Liver (tissue), 9 donors: ENCODE measurements around the gene PHF11. TPM values are rescaled to one million over a fixed set of nuclear protein-coding genes. Genes with fewer than 3 reads are reported as not detected.

Experiments used
- DNase-seq: peaks from one replicate; pipeline ENCODE4 v3.0.0-alpha.2; 2017; ENCODE audit warnings: low spot score
- H3K27ac ChIP-seq, 2 donors: one replicate each; pipeline ENCODE4 v1.7.0; 2013; ENCODE audit warnings: inconsistent platforms in 2 of 2, low read length in 2 of 2, control low read depth in 1 of 2, low read depth in 1 of 2, mild to moderate bottlenecking in 1 of 2
- H3K27me3 ChIP-seq, 4 donors: one replicate each; pipeline versions ENCODE4 v1.6.1 to v1.7.0; 2013; ENCODE audit warnings: low read length in 3 of 4, inconsistent platforms in 1 of 4, mild to moderate bottlenecking in 1 of 4, moderate library complexity in 1 of 4; ENCODE audit not compliant: control insufficient read depth in 4 of 4, insufficient read depth in 4 of 4
- H3K36me3 ChIP-seq, 4 donors: one replicate each; pipeline versions ENCODE4 v1.6.1 to v1.7.0; 2013; ENCODE audit warnings: low read length in 3 of 4, mild to moderate bottlenecking in 3 of 4, low read depth in 1 of 4, moderate library complexity in 1 of 4; ENCODE audit not compliant: control insufficient read depth in 4 of 4, insufficient read depth in 3 of 4
- H3K4me1 ChIP-seq, 4 donors: one replicate each; pipeline versions ENCODE4 v1.6.1 to v1.7.0; 2013; ENCODE audit warnings: low read length in 3 of 4, mild to moderate bottlenecking in 3 of 4, moderate library complexity in 1 of 4; ENCODE audit not compliant: control insufficient read depth in 4 of 4, insufficient read depth in 4 of 4
- H3K4me3 ChIP-seq, 3 donors: one replicate each; pipeline versions ENCODE4 v1.6.1 to v1.7.0; 2013; ENCODE audit warnings: low read length in 3 of 3, control low read depth in 1 of 3, low read depth in 1 of 3, mild to moderate bottlenecking in 1 of 3
- H3K9ac ChIP-seq, 2 donors: one replicate each; pipeline ENCODE4 v1.7.0; 2013; ENCODE audit warnings: low read length in 2 of 2, mild to moderate bottlenecking in 2 of 2, moderate library complexity in 2 of 2, control low read depth in 1 of 2, low read depth in 1 of 2
- H3K9me3 ChIP-seq, 4 donors: one replicate each; pipeline versions ENCODE4 v1.6.1 to v1.7.0; 2013; ENCODE audit warnings: low read length in 3 of 4; ENCODE audit not compliant: control insufficient read depth in 4 of 4
- EGR1 ChIP-seq, 2 donors: IDR thresholded peaks; 2 replicates each; pipeline ENCODE4 v1.6.1; 2016 to 2018; ENCODE audit warnings: antibody characterized with exemption in 2 of 2, low read depth in 2 of 2
- FOXA1 ChIP-seq: IDR thresholded peaks from 2 replicates; pipeline ENCODE4 v1.6.1; 2016; ENCODE audit warnings: antibody characterized with exemption
- FOXA2 ChIP-seq: IDR thresholded peaks from 2 replicates; pipeline ENCODE4 v1.6.1; 2016; ENCODE audit warnings: antibody characterized with exemption
- GABPA ChIP-seq, 2 donors: IDR thresholded peaks in 1 of 2; conservative IDR thresholded peaks in 1 of 2; 2 replicates each; pipeline ENCODE4 v1.6.1; 2016; ENCODE audit warnings: antibody characterized with exemption in 2 of 2, mild to moderate bottlenecking in 1 of 2, moderate library complexity in 1 of 2
- HNF4A ChIP-seq, 2 donors: conservative IDR thresholded peaks; 2 replicates each; pipeline ENCODE4 v1.6.1; 2016; ENCODE audit warnings: antibody characterized with exemption in 2 of 2, mild to moderate bottlenecking in 2 of 2
- HNF4G ChIP-seq: IDR thresholded peaks from 2 replicates; pipeline ENCODE4 v1.6.1; 2016; ENCODE audit warnings: antibody characterized with exemption
- NR2F2 ChIP-seq: IDR thresholded peaks from 2 replicates; pipeline ENCODE4 v1.6.1; 2016; ENCODE audit warnings: antibody characterized with exemption
- RXRA ChIP-seq, 2 donors: IDR thresholded peaks; 2 replicates each; pipeline ENCODE4 v1.6.1; 2017 to 2018; ENCODE audit warnings: antibody characterized with exemption in 2 of 2, mild to moderate bottlenecking in 1 of 2
- SP1 ChIP-seq: IDR thresholded peaks from 2 replicates; pipeline ENCODE4 v1.6.1; 2018; ENCODE audit warnings: antibody characterized with exemption, mild to moderate bottlenecking
- TAF1 ChIP-seq: conservative IDR thresholded peaks from 2 replicates; pipeline ENCODE4 v1.6.1; 2016; ENCODE audit warnings: antibody characterized with exemption, mild to moderate bottlenecking
- YY1 ChIP-seq: IDR thresholded peaks from 2 replicates; pipeline ENCODE4 v1.6.1; 2016; ENCODE audit warnings: antibody characterized with exemption, mild to moderate bottlenecking
- WGBS: extraction: QIAGEN DNeasy Blood & Tissue Kit; methylation state at CpG from one replicate; pipeline ENCODE4 v1.1.7; 2013; 5-methylcytosine and 5-hydroxymethylcytosine counted together
- polyA plus RNA-seq, 2 donors: library from polyadenylated mRNA; stranded (reverse) in 1 of 2; unstranded in 1 of 2; fragments of 200-250 nt in 1 of 2; fragments of >200 nt in 1 of 2; fragmentation: Nextera tagmentation in 1 of 2; extraction: Ambion mirVana in 1 of 2; gene quantifications; one replicate each; pipeline versions ENCODE4 v1.2.1 to v1.2.3, GENCODE V29; 2013 to 2015
- total RNA-seq, 2 donors: library from RNA; depleted of rRNA; stranded (reverse); fragments of >200 nt; gene quantifications; one replicate each; pipeline ENCODE4 v1.2.3, GENCODE V29; 2014
- TF ChIP-seq, protein P1 (sequence below): IDR thresholded peaks from 2 replicates; pipeline ENCODE4 v1.6.1; 2016; ENCODE audit warnings: antibody characterized with exemption
- TF ChIP-seq, protein P2 (sequence below): IDR thresholded peaks from 2 replicates; pipeline ENCODE4 v1.6.1; 2016; ENCODE audit warnings: antibody characterized with exemption, mild to moderate bottlenecking
- TF ChIP-seq, protein P3 (sequence below): IDR thresholded peaks from 2 replicates; pipeline ENCODE4 v1.6.1; 2016; ENCODE audit warnings: antibody characterized with exemption
- TF ChIP-seq, protein P4 (sequence below): IDR thresholded peaks from 2 replicates; pipeline ENCODE4 v1.6.1; 2016; ENCODE audit warnings: antibody characterized with exemption
- donor health status: healthy.
- donor health status: healthy.
- donor health status: healthy.
- donor health status: healthy.
- donor health status: healthy.

The PHF11 gene
- total and polyA plus RNA-seq, 4 donors: 8.6 to 16.1 (median 11.5) TPM

DNA sequence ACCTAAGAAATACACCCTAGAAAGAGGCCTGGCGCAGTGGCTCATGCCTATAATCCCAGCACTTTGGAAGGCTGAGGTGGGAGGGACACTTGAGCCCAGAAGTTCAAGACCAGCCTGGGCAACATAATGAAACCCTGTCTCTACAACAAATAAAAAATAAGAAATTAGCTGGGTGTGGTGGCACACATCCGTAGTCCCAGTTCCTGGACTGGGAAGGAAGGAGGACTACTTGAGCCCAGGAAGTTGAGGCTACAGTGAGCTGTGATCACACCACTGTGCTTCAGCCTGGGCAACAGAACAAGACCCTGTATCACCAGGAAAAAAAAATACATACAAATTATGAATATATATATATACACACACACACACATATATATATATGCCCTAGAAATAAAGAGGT is 42.7 kb downstream of the PHF11 start:
- H3K9me3 ChIP-seq: no peaks in the 10 kb centered on the region
- 91% methylated on average over 2 of the region's 2 CpGs for WGBS
- no peak for DNase-seq
- H3K9ac ChIP-seq: no peak overlapping the region
- H3K4me1 ChIP-seq: no peaks in the 10 kb centered on the region
- no peak overlapping the region for H3K27ac ChIP-seq
- H3K27me3 ChIP-seq: no peaks in the 10 kb centered on the region
- no peak for TF ChIP-seq FOXA1
- TF ChIP-seq, protein P1, sequence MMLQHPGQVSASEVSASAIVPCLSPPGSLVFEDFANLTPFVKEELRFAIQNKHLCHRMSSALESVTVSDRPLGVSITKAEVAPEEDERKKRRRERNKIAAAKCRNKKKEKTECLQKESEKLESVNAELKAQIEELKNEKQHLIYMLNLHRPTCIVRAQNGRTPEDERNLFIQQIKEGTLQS: no peak
- no peak for TF ChIP-seq HNF4G
- no peak for TF ChIP-seq EGR1 (IDR thresholded peaks at IDR 0.05; ENCODE audit: low read depth in 2 of 2)
- TF ChIP-seq GABPA (IDR thresholded peaks at IDR 0.05 in 1 of 2, conservative IDR thresholded peaks at IDR 0.05 in 1 of 2): no peak
- TF ChIP-seq, protein P2, sequence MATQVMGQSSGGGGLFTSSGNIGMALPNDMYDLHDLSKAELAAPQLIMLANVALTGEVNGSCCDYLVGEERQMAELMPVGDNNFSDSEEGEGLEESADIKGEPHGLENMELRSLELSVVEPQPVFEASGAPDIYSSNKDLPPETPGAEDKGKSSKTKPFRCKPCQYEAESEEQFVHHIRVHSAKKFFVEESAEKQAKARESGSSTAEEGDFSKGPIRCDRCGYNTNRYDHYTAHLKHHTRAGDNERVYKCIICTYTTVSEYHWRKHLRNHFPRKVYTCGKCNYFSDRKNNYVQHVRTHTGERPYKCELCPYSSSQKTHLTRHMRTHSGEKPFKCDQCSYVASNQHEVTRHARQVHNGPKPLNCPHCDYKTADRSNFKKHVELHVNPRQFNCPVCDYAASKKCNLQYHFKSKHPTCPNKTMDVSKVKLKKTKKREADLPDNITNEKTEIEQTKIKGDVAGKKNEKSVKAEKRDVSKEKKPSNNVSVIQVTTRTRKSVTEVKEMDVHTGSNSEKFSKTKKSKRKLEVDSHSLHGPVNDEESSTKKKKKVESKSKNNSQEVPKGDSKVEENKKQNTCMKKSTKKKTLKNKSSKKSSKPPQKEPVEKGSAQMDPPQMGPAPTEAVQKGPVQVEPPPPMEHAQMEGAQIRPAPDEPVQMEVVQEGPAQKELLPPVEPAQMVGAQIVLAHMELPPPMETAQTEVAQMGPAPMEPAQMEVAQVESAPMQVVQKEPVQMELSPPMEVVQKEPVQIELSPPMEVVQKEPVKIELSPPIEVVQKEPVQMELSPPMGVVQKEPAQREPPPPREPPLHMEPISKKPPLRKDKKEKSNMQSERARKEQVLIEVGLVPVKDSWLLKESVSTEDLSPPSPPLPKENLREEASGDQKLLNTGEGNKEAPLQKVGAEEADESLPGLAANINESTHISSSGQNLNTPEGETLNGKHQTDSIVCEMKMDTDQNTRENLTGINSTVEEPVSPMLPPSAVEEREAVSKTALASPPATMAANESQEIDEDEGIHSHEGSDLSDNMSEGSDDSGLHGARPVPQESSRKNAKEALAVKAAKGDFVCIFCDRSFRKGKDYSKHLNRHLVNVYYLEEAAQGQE: no peak
- TF ChIP-seq NR2F2: no peak
- no peak overlapping the region for H3K4me3 ChIP-seq
- peaks cover 0 to 11% (median 4%) of the 10 kb centered on the region in 4 donors for H3K36me3 ChIP-seq

DNA sequence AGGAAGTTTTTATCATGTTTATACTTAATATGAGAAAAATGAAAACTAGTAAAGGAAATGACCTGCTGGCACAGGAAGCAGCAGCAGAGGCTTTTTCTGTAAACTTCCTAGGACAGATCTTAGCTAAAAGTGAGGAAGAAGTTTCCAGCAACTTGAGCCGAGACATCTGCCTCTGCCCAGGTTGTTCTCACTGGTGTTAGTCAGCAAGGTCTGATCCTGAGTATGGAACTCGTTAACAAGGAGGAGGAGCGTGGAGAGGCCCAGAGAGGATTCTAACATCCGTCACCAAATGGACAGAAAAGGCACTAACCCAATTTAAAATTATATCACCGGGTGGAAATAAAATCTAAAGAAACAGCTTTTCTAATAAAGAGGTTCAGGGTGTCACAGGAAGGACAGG is 43.6 kb downstream of the PHF11 start:
- peak; percentile 35 for TF ChIP-seq NR2F2
- TF ChIP-seq, protein P1: no peak
- WGBS: 74% methylated on average over 5 of the region's 5 CpGs
- H3K27me3 ChIP-seq: no peaks in the 10 kb centered on the region
- H3K4me1 ChIP-seq: no peaks in the 10 kb centered on the region
- no peak overlapping the region for H3K9ac ChIP-seq
- no peak overlapping the region for H3K4me3 ChIP-seq
- H3K9me3 ChIP-seq: no peaks in the 10 kb centered on the region
- DNase-seq: no peak
- peaks cover 0 to 11% (median 4%) of the 10 kb centered on the region in 4 donors for H3K36me3 ChIP-seq
- H3K27ac ChIP-seq: no peak overlapping the region

DNA sequence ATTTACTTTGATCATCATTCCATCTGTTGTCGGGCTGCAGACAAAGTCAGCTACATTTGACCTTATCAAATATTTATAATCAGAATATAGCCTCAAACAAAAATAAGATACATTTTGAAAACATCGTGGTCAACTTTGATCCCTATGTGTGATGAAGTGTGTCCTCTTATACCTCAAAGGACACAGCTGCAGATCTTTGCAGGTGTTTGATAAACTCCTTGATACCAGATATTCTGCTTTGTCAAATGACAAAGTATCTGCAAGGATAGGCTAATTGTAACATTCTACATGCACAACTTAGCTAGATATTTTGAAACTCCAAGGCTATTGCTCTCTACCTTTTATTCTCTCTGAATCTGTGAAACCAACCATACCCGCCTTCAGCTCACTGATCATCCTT is 44.0 kb downstream of the PHF11 start:
- Histone ChIP-seq H3K4me1 (no peaks in the 10 kb centered on the region), H3K27ac (no peak overlapping the region), H3K36me3 (peaks cover 0 to 11% (median 3%) of the 10 kb centered on the region in 4 donors), H3K4me3 (no peak overlapping the region), H3K9me3 (no peaks in the 10 kb centered on the region), H3K9ac (no peak overlapping the region), H3K27me3 (no peaks in the 10 kb centered on the region)
- no peak for DNase-seq
- WGBS: 85% methylated on average over 3 of the region's 3 CpGs
- TF ChIP-seq, protein P3, sequence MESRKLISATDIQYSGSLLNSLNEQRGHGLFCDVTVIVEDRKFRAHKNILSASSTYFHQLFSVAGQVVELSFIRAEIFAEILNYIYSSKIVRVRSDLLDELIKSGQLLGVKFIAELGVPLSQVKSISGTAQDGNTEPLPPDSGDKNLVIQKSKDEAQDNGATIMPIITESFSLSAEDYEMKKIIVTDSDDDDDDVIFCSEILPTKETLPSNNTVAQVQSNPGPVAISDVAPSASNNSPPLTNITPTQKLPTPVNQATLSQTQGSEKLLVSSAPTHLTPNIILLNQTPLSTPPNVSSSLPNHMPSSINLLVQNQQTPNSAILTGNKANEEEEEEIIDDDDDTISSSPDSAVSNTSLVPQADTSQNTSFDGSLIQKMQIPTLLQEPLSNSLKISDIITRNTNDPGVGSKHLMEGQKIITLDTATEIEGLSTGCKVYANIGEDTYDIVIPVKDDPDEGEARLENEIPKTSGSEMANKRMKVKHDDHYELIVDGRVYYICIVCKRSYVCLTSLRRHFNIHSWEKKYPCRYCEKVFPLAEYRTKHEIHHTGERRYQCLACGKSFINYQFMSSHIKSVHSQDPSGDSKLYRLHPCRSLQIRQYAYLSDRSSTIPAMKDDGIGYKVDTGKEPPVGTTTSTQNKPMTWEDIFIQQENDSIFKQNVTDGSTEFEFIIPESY: no peak
- TF ChIP-seq RXRA (IDR thresholded peaks at IDR 0.05) (no peak), HNF4A (conservative IDR thresholded peaks at IDR 0.05) (no peak), FOXA2 (no peak), GABPA (IDR thresholded peaks at IDR 0.05 in 1 of 2, conservative IDR thresholded peaks at IDR 0.05 in 1 of 2) (no peak), TAF1 (no peak), HNF4G (no peak), YY1 (no peak), SP1 (no peak)
- TF ChIP-seq, protein P4, sequence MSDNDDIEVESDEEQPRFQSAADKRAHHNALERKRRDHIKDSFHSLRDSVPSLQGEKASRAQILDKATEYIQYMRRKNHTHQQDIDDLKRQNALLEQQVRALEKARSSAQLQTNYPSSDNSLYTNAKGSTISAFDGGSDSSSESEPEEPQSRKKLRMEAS: no peak
